Mesenchymal stem cell (in vitro differentiated cells and primary cell): ENCODE measurements around the gene ATP8B1.
"Not testable (repeated sequence)": the region's sequence is repeated elsewhere in the genome, so short reads cannot be mapped to it uniquely, and the experiment has no call there.

ENCODE experiments used
- DNase-seq: peaks from one replicate; pipeline ENCODE4 v3.0.0-alpha.2; 2013
- H2AFZ ChIP-seq: one replicate; pipeline ENCODE4 v1.6.1; 2013; ENCODE audit warnings: low read depth, mild to moderate bottlenecking, control low read depth, inconsistent platforms, low read length, moderate library complexity
- H2AK5ac ChIP-seq: 2 replicates; pipeline ENCODE4 v1.6.1; 2013; ENCODE audit warnings: low read length, moderate library complexity, mild to moderate bottlenecking, inconsistent platforms; ENCODE audit not compliant: severe bottlenecking
- H2BK120ac ChIP-seq: one replicate; pipeline ENCODE4 v1.6.1; 2013; ENCODE audit warnings: low read depth, mild to moderate bottlenecking, inconsistent platforms, low read length, moderate library complexity
- H2BK12ac ChIP-seq, 2 experiments: one replicate each; pipeline ENCODE4 v1.6.1; 2013; ENCODE audit warnings: inconsistent platforms in 2 of 2, low read length in 2 of 2, mild to moderate bottlenecking in 2 of 2, moderate library complexity in 2 of 2, control low read depth in 1 of 2
- H2BK15ac ChIP-seq: one replicate; pipeline ENCODE4 v1.6.1; 2013; ENCODE audit warnings: mild to moderate bottlenecking, low read depth, inconsistent platforms; ENCODE audit not compliant: poor library complexity, severe bottlenecking
- H2BK5ac ChIP-seq: 2 replicates; pipeline ENCODE4 v1.6.1; 2013; ENCODE audit warnings: low read depth, mild to moderate bottlenecking, low read length, control low read depth, inconsistent platforms; ENCODE audit not compliant: poor library complexity, severe bottlenecking
- H3K14ac ChIP-seq, 2 experiments: one replicate each; pipeline ENCODE4 v1.6.1; 2013; ENCODE audit warnings: inconsistent platforms in 2 of 2, low read length in 2 of 2, control low read depth in 1 of 2, mild to moderate bottlenecking in 1 of 2, moderate library complexity in 1 of 2
- H3K18ac ChIP-seq, 2 experiments: one replicate each; pipeline ENCODE4 v1.6.1; 2013; ENCODE audit warnings: inconsistent platforms in 2 of 2, low read length in 2 of 2, control low read depth in 1 of 2, low read depth in 1 of 2, mild to moderate bottlenecking in 1 of 2
- H3K23ac ChIP-seq, 2 experiments: one replicate each; pipeline ENCODE4 v1.6.1; 2013; ENCODE audit warnings: inconsistent platforms in 2 of 2, low read length in 2 of 2, mild to moderate bottlenecking in 2 of 2, moderate library complexity in 2 of 2, control low read depth in 1 of 2
- H3K27ac ChIP-seq: 2 replicates; pipeline ENCODE4 v1.5.1; 2013; ENCODE audit warnings: mild to moderate bottlenecking, moderate library complexity, low read length, control low read depth, inconsistent platforms; ENCODE audit not compliant: poor library complexity, severe bottlenecking
- H3K27me3 ChIP-seq, 2 experiments: 2 replicates each; pipeline versions ENCODE4 v1.6.1 to v1.7.0; 2013; ENCODE audit warnings: low read length in 2 of 2, mild to moderate bottlenecking in 2 of 2, moderate library complexity in 2 of 2, control low read depth in 1 of 2, inconsistent platforms in 1 of 2; ENCODE audit not compliant: control insufficient read depth in 1 of 2, insufficient read depth in 1 of 2
- H3K36me3 ChIP-seq, 2 experiments: 2 replicates each; pipeline versions ENCODE4 v1.6.1 to v1.7.0; 2013; ENCODE audit warnings: low read length in 2 of 2, control low read depth in 1 of 2, inconsistent platforms in 1 of 2, low read depth in 1 of 2, mild to moderate bottlenecking in 1 of 2; ENCODE audit not compliant: insufficient read depth in 2 of 2, control insufficient read depth in 1 of 2
- H3K4ac ChIP-seq, 2 experiments: one replicate each; pipeline ENCODE4 v1.6.1; 2013; ENCODE audit warnings: inconsistent platforms in 2 of 2, low read length in 2 of 2, mild to moderate bottlenecking in 2 of 2, moderate library complexity in 2 of 2, control low read depth in 1 of 2, low read depth in 1 of 2
- H3K4me1 ChIP-seq: 2 replicates; pipeline ENCODE4 v1.6.1; 2013; ENCODE audit warnings: low read depth, low read length, control low read depth; ENCODE audit not compliant: control insufficient read depth, insufficient read depth
- H3K4me2 ChIP-seq: 2 replicates; pipeline ENCODE4 v1.6.1; 2013; ENCODE audit warnings: low read length, mild to moderate bottlenecking, inconsistent platforms; ENCODE audit not compliant: poor library complexity, severe bottlenecking
- H3K4me3 ChIP-seq, 2 experiments: 2 replicates each; pipeline versions ENCODE4 v1.5.1 to v1.7.0; 2013; ENCODE audit warnings: low read length in 2 of 2, mild to moderate bottlenecking in 2 of 2, control low read depth in 1 of 2, low read depth in 1 of 2; ENCODE audit not compliant: insufficient read depth in 1 of 2
- H3K79me1 ChIP-seq: replicated peaks from 2 replicates; pipeline ENCODE4 v1.6.1; 2013; ENCODE audit warnings: mild to moderate bottlenecking, control low read depth, low read length, inconsistent platforms; ENCODE audit not compliant: poor library complexity, severe bottlenecking
- H3K9ac ChIP-seq: 2 replicates; pipeline ENCODE4 v1.7.0; 2013; ENCODE audit warnings: mild to moderate bottlenecking, low read length, moderate library complexity
- H3K9me3 ChIP-seq: 2 replicates; pipeline ENCODE4 v1.7.0; 2013; ENCODE audit warnings: mild to moderate bottlenecking, low read length; ENCODE audit not compliant: control insufficient read depth
- H4K8ac ChIP-seq: one replicate; pipeline ENCODE4 v1.6.1; 2013; ENCODE audit warnings: inconsistent platforms, mild to moderate bottlenecking, low read length, moderate library complexity
- H4K91ac ChIP-seq: one replicate; pipeline ENCODE4 v1.6.1; 2013; ENCODE audit warnings: mild to moderate bottlenecking, low read length, inconsistent platforms
- WGBS: methylation state at CpG from one replicate; pipeline ENCODE4 v1.1.7; 2013; ENCODE audit warnings: mixed read lengths; 5-methylcytosine and 5-hydroxymethylcytosine counted together

The ATP8B1 gene

DNA sequence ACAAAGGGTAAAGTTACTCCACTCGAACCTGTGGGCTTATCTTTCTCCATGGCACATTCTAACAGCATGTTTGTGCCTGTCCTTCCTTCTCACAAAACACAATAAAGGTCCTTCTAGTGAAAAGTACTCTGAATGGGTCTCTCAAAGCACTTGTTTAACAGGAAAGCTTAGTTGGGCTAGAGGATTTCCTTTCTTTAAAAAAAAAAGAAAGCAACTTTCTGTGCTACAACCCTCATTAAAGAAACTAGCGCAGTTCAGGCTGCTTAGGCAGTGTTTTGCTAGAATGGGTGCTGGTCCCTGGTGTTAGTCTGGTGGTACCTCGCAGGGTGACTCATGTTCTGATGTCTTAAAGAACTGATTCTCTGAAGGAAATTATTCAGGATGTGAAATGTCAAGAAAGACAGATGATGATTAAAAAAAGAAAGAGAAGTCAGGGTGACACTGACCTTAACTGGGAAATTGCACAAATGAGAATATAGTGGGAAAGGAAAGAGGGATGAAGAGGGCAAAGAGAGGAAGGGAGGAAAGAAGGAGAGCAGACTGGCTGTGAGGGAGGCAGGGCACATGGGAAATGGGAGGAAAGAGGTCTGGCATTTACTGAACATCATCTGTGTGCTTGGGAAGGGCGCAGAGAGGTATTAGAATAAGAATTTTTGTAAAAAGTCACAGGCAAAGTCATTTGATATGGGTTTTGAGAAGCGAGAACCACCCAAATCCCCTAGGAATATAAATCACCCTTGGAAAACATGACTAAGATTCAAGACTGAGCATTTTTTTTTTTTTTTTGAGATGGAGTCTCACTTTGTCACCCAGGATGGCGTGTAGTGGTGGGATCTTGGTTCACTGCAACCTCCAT lies 74.9 kb downstream of the ATP8B1 start:
- Histone ChIP-seq H3K4ac (no peak overlapping the region), H2AK5ac (no peak overlapping the region), H4K91ac (no peak overlapping the region), H3K4me1 (peaks cover 5% of the 10 kb centered on the region), H3K27ac (peak overlapping the region; percentile 16), H4K8ac (no peak overlapping the region), H3K9me3 (no peaks in the 10 kb centered on the region), H3K79me1 (peaks cover 19% of the 10 kb centered on the region), H3K27me3 (no peaks in the 10 kb centered on the region), H2BK15ac (no peak overlapping the region), H3K23ac (no peak overlapping the region), H2BK12ac (no peak overlapping the region), H2AFZ (no peak overlapping the region), H3K4me2 (no peak overlapping the region), H3K4me3 (no peak overlapping the region), H2BK120ac (no peak overlapping the region), H3K18ac (peak overlapping the region in 1 of 2 experiments; percentile 48), H2BK5ac (no peak overlapping the region), H3K36me3 (peaks cover 3 to 36% of the 10 kb centered on the region in 2 experiments), H3K9ac (peak overlapping the region; percentile 11), H3K14ac (no peak overlapping the region)
- peak; percentile 55 for DNase-seq
- WGBS: 72% methylated on average over 4 of the region's 6 CpGs

DNA sequence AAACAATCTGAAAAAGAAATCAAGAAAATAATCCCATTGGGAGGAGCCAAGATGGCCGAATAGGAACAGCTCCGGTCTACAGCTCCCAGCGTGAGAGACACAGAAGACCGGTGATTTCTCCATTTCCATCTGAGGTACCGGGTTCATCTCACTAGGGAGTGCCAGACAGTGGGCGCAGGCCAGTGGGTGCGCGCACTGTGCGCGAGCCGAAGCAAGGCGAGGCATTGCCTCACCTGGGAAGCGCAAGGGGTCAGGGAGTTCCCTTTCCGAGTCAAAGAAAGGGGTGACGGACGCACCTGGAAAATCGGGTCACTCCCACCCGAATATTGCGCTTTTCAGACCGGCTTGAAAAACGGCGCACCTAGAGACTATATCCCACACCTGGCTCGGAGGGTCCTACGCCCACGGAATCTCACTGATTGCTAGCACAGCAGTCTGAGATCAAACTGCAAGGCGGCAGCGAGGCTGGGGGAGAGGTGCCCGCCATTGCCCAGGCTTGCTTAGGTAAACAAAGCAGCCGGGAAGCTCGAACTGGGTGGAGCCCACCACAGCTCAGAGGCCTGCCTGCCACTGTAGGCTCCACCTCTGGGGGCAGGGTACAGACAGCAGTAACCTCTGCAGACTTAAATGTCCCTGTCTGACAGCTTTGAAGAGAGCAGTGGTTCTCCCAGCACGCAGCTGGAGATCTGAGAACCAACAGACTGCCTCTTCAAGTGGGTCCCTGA lies 83.7 kb downstream of the ATP8B1 start:
- H3K36me3 ChIP-seq, DNase-seq, H2AFZ ChIP-seq, H3K18ac ChIP-seq, H3K4ac ChIP-seq, H3K9me3 ChIP-seq, H2BK120ac ChIP-seq, H3K27ac ChIP-seq, H2AK5ac ChIP-seq, H4K91ac ChIP-seq, H3K79me1 ChIP-seq, H3K23ac ChIP-seq, H3K4me1 ChIP-seq, H4K8ac ChIP-seq, H3K4me3 ChIP-seq, H3K9ac ChIP-seq, H2BK12ac ChIP-seq, H3K27me3 ChIP-seq, H3K14ac ChIP-seq, H2BK5ac ChIP-seq, H2BK15ac ChIP-seq, H3K4me2 ChIP-seq: not testable (repeated sequence)
- WGBS: 83% methylated on average over 25 of the region's 31 CpGs

DNA sequence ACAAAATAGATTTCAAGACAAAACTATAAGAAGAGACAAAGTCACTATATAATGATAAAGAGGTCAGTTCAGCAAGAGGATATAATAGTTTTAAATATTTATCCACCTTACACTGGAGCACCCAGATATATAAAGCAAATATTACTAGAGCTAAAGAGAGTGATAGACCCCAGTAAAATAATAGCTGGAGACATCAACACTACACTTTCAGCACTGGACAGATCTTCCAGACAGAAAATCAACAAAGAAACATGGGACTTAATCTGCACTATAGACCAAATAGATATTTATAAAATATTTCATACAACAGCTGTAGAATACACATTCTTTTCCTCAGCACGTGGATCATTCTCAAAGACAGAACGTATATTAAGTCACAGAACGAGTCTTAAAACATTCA lies 86.6 kb downstream of the ATP8B1 start:
- Histone ChIP-seq H2AK5ac (no peak overlapping the region), H3K23ac (no peak overlapping the region), H3K9me3 (no peaks in the 10 kb centered on the region), H3K4ac (no peak overlapping the region), H3K27ac (no peak overlapping the region), H3K14ac (no peak overlapping the region), H2BK12ac (no peak overlapping the region), H2AFZ (no peak overlapping the region), H2BK120ac (no peak overlapping the region), H2BK15ac (no peak overlapping the region), H3K9ac (no peak overlapping the region), H3K36me3 (peaks cover 7 to 14% of the 10 kb centered on the region in 2 experiments), H3K18ac (no peak overlapping the region), H3K4me2 (no peak overlapping the region), H2BK5ac (no peak overlapping the region), H3K27me3 (no peaks in the 10 kb centered on the region), H4K8ac (no peak overlapping the region), H3K4me1 (peaks cover 6% of the 10 kb centered on the region), H4K91ac (no peak overlapping the region), H3K79me1 (peaks cover 13% of the 10 kb centered on the region), H3K4me3 (no peak overlapping the region)
- 92% methylated on average over 2 of the region's 3 CpGs for WGBS
- DNase-seq: no peak

- 83% methylated on average over 1 of the region's 1 CpG for WGBS
- Histone ChIP-seq H3K4ac (no peak overlapping the region), H3K4me1 (peaks cover 6% of the 10 kb centered on the region), H4K8ac (no peak overlapping the region), H3K14ac (no peak overlapping the region), H3K9me3 (no peaks in the 10 kb centered on the region), H3K36me3 (peaks cover 7 to 20% of the 10 kb centered on the region in 2 experiments), H3K23ac (no peak overlapping the region), H2BK15ac (no peak overlapping the region), H3K9ac (no peak overlapping the region), H4K91ac (no peak overlapping the region), H3K4me2 (no peak overlapping the region), H2BK12ac (no peak overlapping the region), H3K79me1 (peaks cover 16% of the 10 kb centered on the region), H2BK120ac (no peak overlapping the region), H3K18ac (no peak overlapping the region), H3K4me3 (no peak overlapping the region), H2AK5ac (no peak overlapping the region), H2BK5ac (no peak overlapping the region), H3K27me3 (no peaks in the 10 kb centered on the region), H3K27ac (no peak overlapping the region), H2AFZ (no peak overlapping the region)
- no peak for DNase-seq
Measured at GRCh38 chr18:57715671-57716070, 87.4 kb downstream of the ATP8B1 start.
